Measurements from ENCODE around the gene ZC3H7B.

The ZC3H7B gene

GRCh38 chr22:41344189-41344788 lies 43.0 kb downstream of the ZC3H7B start:
- Histone ChIP-seq H3K4me1 (no peaks in the 10 kb centered on the region), H3K4me3 (no peak overlapping the region), H3K27me3 (ENCODE audit: low read depth) (no peaks in the 10 kb centered on the region), H3K36me3 (replicated peaks) (peaks cover 58% of the 10 kb centered on the region), H3K9me3 (no peaks in the 10 kb centered on the region)
- in situ Hi-C loops (cut with MboI; ENCODE audit: low sequenced_read_pairs) = no loop called here
- no peak for DNase-seq (ENCODE audit: low spot score in 2 of 2)

DNA sequence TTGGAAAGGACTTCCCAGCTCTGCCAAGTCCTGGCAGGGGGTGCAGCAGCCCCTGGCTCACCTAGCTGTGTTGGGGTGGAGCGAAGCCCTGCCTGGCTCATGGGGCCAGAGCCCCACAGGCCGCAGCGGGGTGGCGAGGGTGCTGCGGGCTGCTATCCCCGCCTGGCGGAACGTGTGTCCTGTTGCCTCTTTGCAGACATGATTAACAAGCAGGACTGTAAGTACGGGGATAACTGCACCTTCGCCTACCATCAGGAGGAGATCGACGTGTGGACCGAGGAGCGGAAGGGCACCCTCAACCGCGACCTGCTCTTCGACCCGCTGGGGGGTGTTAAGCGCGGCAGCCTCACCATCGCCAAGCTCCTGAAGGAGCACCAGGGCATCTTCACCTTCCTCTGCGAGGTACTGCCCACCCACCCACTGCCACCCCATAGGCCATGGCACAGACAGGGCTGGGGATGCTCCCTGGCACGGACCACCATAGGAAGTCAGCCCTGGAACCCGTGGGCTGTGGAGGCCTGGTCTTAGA lies 44.5 kb downstream of the ZC3H7B start:
- Histone ChIP-seq H3K36me3 (replicated peaks) (peaks cover 72% of the 10 kb centered on the region), H3K9me3 (no peaks in the 10 kb centered on the region), H3K4me1 (no peaks in the 10 kb centered on the region), H3K27me3 (ENCODE audit: low read depth) (no peaks in the 10 kb centered on the region), H3K4me3 (no peak overlapping the region)
- in situ Hi-C loops (cut with MboI; ENCODE audit: low sequenced_read_pairs) = no loop called here
- no peak for DNase-seq (ENCODE audit: low spot score in 2 of 2)

- in situ Hi-C loops (cut with MboI; ENCODE audit: low sequenced_read_pairs) = no loop called here
- peaks cover 78% of the 10 kb centered on the region for H3K36me3 ChIP-seq (replicated peaks)
- no peak for DNase-seq (ENCODE audit: low spot score in 2 of 2)
- no peaks in the 10 kb centered on the region for H3K9me3 ChIP-seq
- H3K4me3 ChIP-seq = no peak overlapping the region
- H3K4me1 ChIP-seq = no peaks in the 10 kb centered on the region
- H3K27me3 ChIP-seq (ENCODE audit: low read depth) = no peaks in the 10 kb centered on the region
Measured at GRCh38 chr22:41347066-41347859, 45.9 kb downstream of the ZC3H7B start.

GRCh38 chr22:41348964-41349484 lies 47.7 kb downstream of the ZC3H7B start:
- Histone ChIP-seq H3K27me3 (ENCODE audit: low read depth) (no peaks in the 10 kb centered on the region), H3K4me1 (no peaks in the 10 kb centered on the region), H3K36me3 (replicated peaks) (peaks cover 75% of the 10 kb centered on the region), H3K9me3 (no peaks in the 10 kb centered on the region), H3K4me3 (no peak overlapping the region)
- in situ Hi-C loops (cut with MboI; ENCODE audit: low sequenced_read_pairs) = no loop called here
- no peak for DNase-seq (ENCODE audit: low spot score in 2 of 2)

DNA sequence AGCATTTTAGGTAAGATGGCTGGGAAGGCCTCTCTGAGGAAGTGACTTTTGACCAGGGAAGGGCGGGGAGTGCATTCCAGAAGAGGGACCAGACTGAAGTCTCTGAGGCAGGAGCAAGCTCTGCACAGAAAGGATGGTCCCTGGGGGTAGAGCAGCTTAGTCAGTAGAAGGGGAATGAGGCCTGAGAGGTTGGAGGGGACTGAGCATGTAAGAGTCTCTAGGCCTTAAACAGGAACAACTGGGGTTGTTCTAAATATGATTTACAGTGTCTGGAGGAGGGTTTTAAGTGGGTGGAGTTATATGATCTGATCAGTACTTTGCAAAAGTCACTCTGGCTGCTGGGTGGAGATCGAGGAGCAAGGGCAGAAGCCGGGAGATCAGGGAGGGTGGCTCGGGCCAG lies 48.8 kb downstream of the ZC3H7B start:
- in situ Hi-C loops (cut with MboI; ENCODE audit: low sequenced_read_pairs) = no loop called here
- Histone ChIP-seq H3K36me3 (replicated peaks) (peaks cover 72% of the 10 kb centered on the region), H3K4me3 (no peak overlapping the region), H3K9me3 (no peaks in the 10 kb centered on the region), H3K27me3 (ENCODE audit: low read depth) (no peaks in the 10 kb centered on the region), H3K4me1 (no peaks in the 10 kb centered on the region)
- DNase-seq (ENCODE audit: low spot score in 2 of 2) = no peak

DNA sequence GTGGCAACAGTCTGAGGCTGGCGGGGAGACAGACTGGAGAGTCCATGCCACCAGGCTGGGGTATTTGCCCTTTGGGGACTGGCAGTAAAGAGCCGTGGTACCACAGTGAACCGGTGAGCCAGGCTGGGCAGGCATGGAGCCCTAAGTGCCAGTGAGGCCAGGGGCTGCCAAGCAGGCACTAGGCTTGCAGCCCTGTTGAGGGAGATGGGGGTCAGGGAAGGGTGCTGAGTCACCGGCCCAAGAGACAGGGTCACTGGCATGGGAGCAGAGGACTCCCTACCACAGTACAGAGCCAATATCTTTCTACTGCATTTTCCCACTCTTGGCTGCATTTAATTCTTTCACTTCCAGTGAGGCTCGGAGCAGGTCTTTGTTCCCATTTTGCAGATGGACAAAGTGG lies 49.7 kb downstream of the ZC3H7B start:
- in situ Hi-C loops (cut with MboI; ENCODE audit: low sequenced_read_pairs) = no loop called here
- Histone ChIP-seq H3K36me3 (replicated peaks) (peaks cover 75% of the 10 kb centered on the region), H3K4me3 (no peak overlapping the region), H3K27me3 (ENCODE audit: low read depth) (no peaks in the 10 kb centered on the region), H3K4me1 (no peaks in the 10 kb centered on the region), H3K9me3 (no peaks in the 10 kb centered on the region)
- no peak for DNase-seq (ENCODE audit: low spot score in 2 of 2)

DNA sequence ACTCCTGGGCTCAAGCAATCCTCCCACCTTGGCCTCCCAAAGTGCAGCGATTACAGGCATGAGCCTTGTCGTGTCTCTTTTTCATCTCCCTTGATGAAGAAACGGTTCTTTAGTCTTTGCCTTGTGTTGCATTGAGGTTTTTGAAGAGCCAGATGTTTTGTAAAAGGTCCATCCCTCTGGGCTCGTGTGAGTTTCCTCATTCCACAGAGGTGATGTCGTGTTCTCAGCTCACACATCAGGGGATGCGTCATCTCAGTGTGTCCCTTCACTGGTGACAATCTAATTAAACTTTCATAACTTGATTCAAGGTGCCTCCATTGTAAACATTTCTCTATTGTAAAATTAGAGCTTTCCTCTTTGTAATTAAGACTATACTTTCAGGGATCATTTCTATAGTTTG lies 50.7 kb downstream of the ZC3H7B start:
- H3K27me3 ChIP-seq (ENCODE audit: low read depth) = no peaks in the 10 kb centered on the region
- DNase-seq (ENCODE audit: low spot score in 2 of 2) = no peak
- no peak overlapping the region for H3K4me3 ChIP-seq
- in situ Hi-C loops (cut with MboI; ENCODE audit: low sequenced_read_pairs) = no loop called here
- H3K9me3 ChIP-seq = no peaks in the 10 kb centered on the region
- H3K4me1 ChIP-seq = no peaks in the 10 kb centered on the region
- H3K36me3 ChIP-seq (replicated peaks) = peaks cover 77% of the 10 kb centered on the region

GRCh38 chr22:41353862-41354575 lies 52.7 kb downstream of the ZC3H7B start:
- no peaks in the 10 kb centered on the region for H3K9me3 ChIP-seq
- no peak overlapping the region for H3K4me3 ChIP-seq
- in situ Hi-C loops (cut with MboI; ENCODE audit: low sequenced_read_pairs) = no loop called here
- no peaks in the 10 kb centered on the region for H3K4me1 ChIP-seq
- no peaks in the 10 kb centered on the region for H3K27me3 ChIP-seq (ENCODE audit: low read depth)
- DNase-seq (ENCODE audit: low spot score in 2 of 2) = no peak
- peaks cover 60% of the 10 kb centered on the region for H3K36me3 ChIP-seq (replicated peaks)

DNA sequence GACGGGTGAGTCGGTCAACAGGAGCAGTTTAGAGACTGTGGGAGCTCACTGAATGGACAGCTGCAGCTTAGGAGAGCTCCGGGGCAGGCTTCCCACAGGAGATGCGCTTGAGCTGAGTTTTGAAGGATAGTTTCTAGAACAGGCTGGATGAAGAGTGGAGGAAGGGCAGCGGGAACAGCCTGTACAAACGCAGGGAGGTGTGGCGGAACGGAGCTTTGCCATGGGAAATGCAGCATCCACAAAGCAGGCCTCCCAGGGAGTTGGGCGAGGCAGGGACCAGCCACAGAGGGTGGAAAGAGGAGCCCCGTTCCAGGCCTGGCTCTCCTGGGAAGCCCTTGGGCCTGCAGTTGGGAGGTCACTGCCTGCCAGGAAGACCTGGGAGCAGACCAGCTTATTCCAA lies 53.7 kb downstream of the ZC3H7B start:
- no peaks in the 10 kb centered on the region for H3K4me1 ChIP-seq
- no peaks in the 10 kb centered on the region for H3K9me3 ChIP-seq
- DNase-seq (ENCODE audit: low spot score in 2 of 2) = no peak
- in situ Hi-C loops (cut with MboI; ENCODE audit: low sequenced_read_pairs) = no loop called here
- no peak overlapping the region for H3K4me3 ChIP-seq
- no peaks in the 10 kb centered on the region for H3K27me3 ChIP-seq (ENCODE audit: low read depth)
- H3K36me3 ChIP-seq (replicated peaks) = peaks cover 52% of the 10 kb centered on the region

DNA sequence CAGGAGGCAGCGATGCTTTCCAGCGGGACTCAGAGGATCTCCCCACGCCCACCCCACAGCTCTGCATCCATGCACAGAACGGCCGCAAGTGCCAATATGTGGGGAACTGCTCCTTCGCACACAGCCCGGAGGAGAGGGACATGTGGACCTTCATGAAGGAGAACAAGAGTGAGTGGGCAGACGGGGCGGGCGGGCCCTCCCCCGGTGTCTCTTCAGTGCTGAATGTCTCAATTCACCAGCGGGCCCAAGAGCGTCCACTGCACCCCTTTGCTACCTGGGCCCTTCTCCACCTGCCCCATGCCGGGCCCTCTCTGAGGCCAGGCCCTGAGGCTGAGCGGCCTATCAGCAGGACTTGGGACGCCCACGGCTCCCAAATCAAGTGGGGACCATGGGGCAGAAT lies 54.6 kb downstream of the ZC3H7B start:
- no peak for DNase-seq (ENCODE audit: low spot score in 2 of 2)
- H3K36me3 ChIP-seq (replicated peaks) = peaks cover 43% of the 10 kb centered on the region
- H3K4me1 ChIP-seq = no peaks in the 10 kb centered on the region
- in situ Hi-C loops (cut with MboI; ENCODE audit: low sequenced_read_pairs) = no loop called here
- H3K27me3 ChIP-seq (ENCODE audit: low read depth) = no peaks in the 10 kb centered on the region
- H3K9me3 ChIP-seq = no peaks in the 10 kb centered on the region
- no peak overlapping the region for H3K4me3 ChIP-seq

DNA sequence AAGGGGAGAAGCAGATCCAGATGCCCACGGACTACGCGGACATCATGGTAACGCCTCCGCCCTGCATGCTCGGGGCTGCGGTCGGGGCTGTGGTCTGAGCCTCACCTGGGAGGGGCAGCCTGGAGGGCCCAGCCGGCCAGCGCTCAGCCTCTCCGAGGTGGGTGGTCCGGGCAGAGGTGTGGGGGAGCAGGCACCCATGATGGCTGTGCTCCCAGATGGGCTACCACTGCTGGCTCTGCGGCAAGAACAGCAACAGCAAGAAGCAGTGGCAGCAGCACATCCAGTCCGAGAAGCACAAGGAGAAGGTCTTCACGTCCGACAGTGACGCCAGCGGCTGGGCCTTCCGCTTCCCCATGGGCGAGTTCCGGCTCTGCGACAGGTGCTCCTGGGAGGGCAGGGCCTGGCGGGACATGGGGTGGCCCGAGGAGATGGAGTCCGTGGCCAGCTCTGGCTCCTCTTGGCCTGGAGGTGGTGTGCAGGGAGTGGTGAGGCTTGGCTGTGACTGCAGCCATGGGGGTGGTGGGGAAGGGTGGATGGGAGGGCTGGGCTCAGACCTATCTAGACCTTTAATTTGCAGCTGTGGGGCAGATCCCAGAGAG lies 55.2 kb downstream of the ZC3H7B start:
- H3K27me3 ChIP-seq (ENCODE audit: low read depth) = no peaks in the 10 kb centered on the region
- H3K9me3 ChIP-seq = no peaks in the 10 kb centered on the region
- no peak overlapping the region for H3K4me3 ChIP-seq
- H3K4me1 ChIP-seq = no peaks in the 10 kb centered on the region
- in situ Hi-C loops (cut with MboI; ENCODE audit: low sequenced_read_pairs) = no loop called here
- H3K36me3 ChIP-seq (replicated peaks) = peaks cover 39% of the 10 kb centered on the region
- no peak for DNase-seq (ENCODE audit: low spot score in 2 of 2)

GRCh38 chr22:41357191-41357590 lies 55.9 kb downstream of the ZC3H7B start:
- H3K27me3 ChIP-seq (ENCODE audit: low read depth) = no peaks in the 10 kb centered on the region
- no peak for DNase-seq (ENCODE audit: low spot score in 2 of 2)
- no peak overlapping the region for H3K4me3 ChIP-seq
- in situ Hi-C loops (cut with MboI; ENCODE audit: low sequenced_read_pairs) = no loop called here
- no peaks in the 10 kb centered on the region for H3K4me1 ChIP-seq
- peaks cover 34% of the 10 kb centered on the region for H3K36me3 ChIP-seq (replicated peaks)
- H3K9me3 ChIP-seq = no peaks in the 10 kb centered on the region

- DNase-seq (ENCODE audit: low spot score in 2 of 2) = no peak
- peaks cover 21% of the 10 kb centered on the region for H3K36me3 ChIP-seq (replicated peaks)
- no peak overlapping the region for H3K4me3 ChIP-seq
- in situ Hi-C loops (cut with MboI; ENCODE audit: low sequenced_read_pairs) = no loop called here
- no peaks in the 10 kb centered on the region for H3K4me1 ChIP-seq
- H3K9me3 ChIP-seq = no peaks in the 10 kb centered on the region
- H3K27me3 ChIP-seq (ENCODE audit: low read depth) = no peaks in the 10 kb centered on the region
Measured at GRCh38 chr22:41358927-41359326, 57.6 kb downstream of the ZC3H7B start.

All from HAP-1 (cell line).